ENCODE results near the gene PARD6B.

PARD6B gene

DNA sequence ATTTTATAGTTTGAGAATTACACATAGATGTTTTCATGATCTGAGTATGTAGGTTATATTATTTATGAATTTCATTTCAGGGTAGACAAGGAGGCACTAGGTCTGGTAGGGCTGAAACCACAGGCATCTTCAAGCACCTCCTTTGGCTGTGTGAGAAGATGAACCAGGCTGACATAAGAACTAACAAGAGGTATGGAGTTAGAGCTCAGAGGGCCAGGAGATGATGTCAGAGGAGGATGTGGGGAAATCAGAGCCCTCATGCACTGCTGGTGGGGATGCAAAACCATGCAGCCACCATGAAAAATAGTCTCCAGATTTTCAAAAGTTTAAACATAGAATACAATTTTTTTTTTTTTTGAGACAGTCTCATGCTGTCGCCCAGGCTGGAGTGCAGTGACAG, 26.4 kb upstream of the PARD6B start:
- Histone ChIP-seq H3K36me3 (ENCODE audit: insufficient read depth, low read length) (no peaks in the 10 kb centered on the region), H3K9me3 (ENCODE audit: insufficient read depth, low read depth, low read length) (no peaks in the 10 kb centered on the region), H3K4me3 (ENCODE audit: low read length, poor library complexity, severe bottlenecking) (no peak overlapping the region), H3K9me2 (replicated peaks; ENCODE audit: low read depth, low read length) (no peaks in the 10 kb centered on the region), H3K27me3 (ENCODE audit: insufficient read depth, low read length, poor library complexity, severe bottlenecking) (no peaks in the 10 kb centered on the region), H3K4me2 (ENCODE audit: low read depth, low read length, poor library complexity, severe bottlenecking) (no peak overlapping the region), H4K20me1 (ENCODE audit: insufficient read depth, low read length, poor library complexity, severe bottlenecking) (no peaks in the 10 kb centered on the region), H3F3A (ENCODE audit: low read depth) (no peaks in the 10 kb centered on the region), H3K79me2 (ENCODE audit: insufficient read depth, low read length) (no peaks in the 10 kb centered on the region), H3K9ac (ENCODE audit: low read depth, low read length, poor library complexity, severe bottlenecking) (no peak overlapping the region), H2AFZ (ENCODE audit: low read length) (no peak overlapping the region), H3K4me1 (ENCODE audit: insufficient read depth, low read length, poor library complexity, severe bottlenecking) (no peaks in the 10 kb centered on the region)
- TF ChIP-seq EZH2phosphoT487 (IDR thresholded peaks at IDR 0.05; ENCODE audit: borderline replicate concordance), result no peak
- TF ChIP-seq, protein P1, sequence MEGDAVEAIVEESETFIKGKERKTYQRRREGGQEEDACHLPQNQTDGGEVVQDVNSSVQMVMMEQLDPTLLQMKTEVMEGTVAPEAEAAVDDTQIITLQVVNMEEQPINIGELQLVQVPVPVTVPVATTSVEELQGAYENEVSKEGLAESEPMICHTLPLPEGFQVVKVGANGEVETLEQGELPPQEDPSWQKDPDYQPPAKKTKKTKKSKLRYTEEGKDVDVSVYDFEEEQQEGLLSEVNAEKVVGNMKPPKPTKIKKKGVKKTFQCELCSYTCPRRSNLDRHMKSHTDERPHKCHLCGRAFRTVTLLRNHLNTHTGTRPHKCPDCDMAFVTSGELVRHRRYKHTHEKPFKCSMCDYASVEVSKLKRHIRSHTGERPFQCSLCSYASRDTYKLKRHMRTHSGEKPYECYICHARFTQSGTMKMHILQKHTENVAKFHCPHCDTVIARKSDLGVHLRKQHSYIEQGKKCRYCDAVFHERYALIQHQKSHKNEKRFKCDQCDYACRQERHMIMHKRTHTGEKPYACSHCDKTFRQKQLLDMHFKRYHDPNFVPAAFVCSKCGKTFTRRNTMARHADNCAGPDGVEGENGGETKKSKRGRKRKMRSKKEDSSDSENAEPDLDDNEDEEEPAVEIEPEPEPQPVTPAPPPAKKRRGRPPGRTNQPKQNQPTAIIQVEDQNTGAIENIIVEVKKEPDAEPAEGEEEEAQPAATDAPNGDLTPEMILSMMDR (conservative IDR thresholded peaks at IDR 0.05; ENCODE audit: low read length), result no peak

DNA sequence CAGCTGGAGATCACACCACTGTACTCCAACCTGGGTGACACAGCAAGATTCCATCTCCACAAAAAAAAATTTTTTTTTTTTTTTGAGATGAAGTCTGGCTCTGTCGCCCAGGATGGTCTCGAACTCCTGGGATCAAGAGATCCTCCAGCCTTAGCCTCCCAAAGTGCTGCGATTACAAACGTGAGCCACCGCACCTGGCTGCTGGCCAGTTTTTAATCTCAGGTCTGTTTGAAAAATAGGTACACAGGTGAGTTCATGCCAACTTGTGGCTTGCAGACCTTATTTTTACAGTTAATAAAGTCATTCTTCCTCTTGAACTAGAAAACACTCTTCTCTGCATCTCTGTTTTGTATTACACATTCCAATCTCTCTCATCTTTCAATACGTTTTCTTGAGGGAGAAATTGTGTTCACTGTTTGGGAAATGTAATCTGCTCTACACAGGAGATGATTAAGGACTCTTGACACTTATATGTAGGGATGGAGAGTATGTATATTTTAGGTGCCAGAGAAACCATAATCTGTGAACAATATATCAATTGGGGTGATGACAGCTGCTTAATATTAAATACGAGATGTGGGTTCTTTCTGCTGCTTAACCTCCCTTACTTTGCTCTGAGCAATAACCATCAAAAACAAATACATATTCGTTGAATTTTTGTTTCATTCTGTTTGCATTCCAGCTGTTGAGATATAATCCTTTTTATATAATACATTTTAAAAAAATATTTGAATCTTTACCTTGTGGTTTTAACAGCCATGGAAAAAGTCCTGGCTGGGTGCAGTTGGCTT, 22.3 kb upstream of the PARD6B start:
- no peak for TF ChIP-seq EZH2phosphoT487 (IDR thresholded peaks at IDR 0.05; ENCODE audit: borderline replicate concordance)
- TF ChIP-seq, protein P1 (conservative IDR thresholded peaks at IDR 0.05; ENCODE audit: low read length), result no peak
- Histone ChIP-seq H4K20me1 (ENCODE audit: insufficient read depth, low read length, poor library complexity, severe bottlenecking) (no peaks in the 10 kb centered on the region), H3K36me3 (ENCODE audit: insufficient read depth, low read length) (no peaks in the 10 kb centered on the region), H3K9ac (ENCODE audit: low read depth, low read length, poor library complexity, severe bottlenecking) (no peak overlapping the region), H3K9me3 (ENCODE audit: insufficient read depth, low read depth, low read length) (no peaks in the 10 kb centered on the region), H3K4me2 (ENCODE audit: low read depth, low read length, poor library complexity, severe bottlenecking) (no peak overlapping the region), H3K9me2 (replicated peaks; ENCODE audit: low read depth, low read length) (no peaks in the 10 kb centered on the region), H3K4me1 (ENCODE audit: insufficient read depth, low read length, poor library complexity, severe bottlenecking) (no peaks in the 10 kb centered on the region), H3K4me3 (ENCODE audit: low read length, poor library complexity, severe bottlenecking) (no peak overlapping the region), H2AFZ (ENCODE audit: low read length) (no peak overlapping the region), H3K27me3 (ENCODE audit: insufficient read depth, low read length, poor library complexity, severe bottlenecking) (no peaks in the 10 kb centered on the region), H3F3A (ENCODE audit: low read depth) (no peaks in the 10 kb centered on the region), H3K79me2 (ENCODE audit: insufficient read depth, low read length) (no peaks in the 10 kb centered on the region)

DNA sequence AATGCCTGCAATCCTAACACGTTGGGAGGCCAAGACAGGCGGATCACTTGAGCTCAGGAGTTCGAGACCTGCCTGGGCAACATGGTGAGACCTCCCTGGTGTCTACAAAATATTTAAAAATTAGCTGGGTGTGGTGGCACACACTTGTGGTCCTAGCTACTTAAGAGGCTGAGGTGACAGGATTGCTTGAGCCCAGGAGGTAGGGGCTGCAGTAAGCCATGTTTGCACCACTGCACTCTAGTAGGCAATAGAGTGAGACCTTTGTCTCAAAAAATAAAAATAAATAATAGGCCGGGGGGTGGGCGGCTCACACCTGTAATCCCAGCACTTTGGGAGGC, 21.8 kb upstream of the PARD6B start:
- H3K4me1 ChIP-seq (ENCODE audit: insufficient read depth, low read length, poor library complexity, severe bottlenecking), result no peaks in the 10 kb centered on the region
- H3K79me2 ChIP-seq (ENCODE audit: insufficient read depth, low read length), result no peaks in the 10 kb centered on the region
- TF ChIP-seq, protein P1 (conservative IDR thresholded peaks at IDR 0.05; ENCODE audit: low read length), result no peak

More for the DNA sequence above, 21.8 kb upstream of the PARD6B start:
- Histone ChIP-seq H2AFZ (ENCODE audit: low read length) (no peak overlapping the region), H3K27me3 (ENCODE audit: insufficient read depth, low read length, poor library complexity, severe bottlenecking) (no peaks in the 10 kb centered on the region), H3K9me3 (ENCODE audit: insufficient read depth, low read depth, low read length) (no peaks in the 10 kb centered on the region), H3K9me2 (replicated peaks; ENCODE audit: low read depth, low read length) (no peaks in the 10 kb centered on the region), H3K36me3 (ENCODE audit: insufficient read depth, low read length) (no peaks in the 10 kb centered on the region), H4K20me1 (ENCODE audit: insufficient read depth, low read length, poor library complexity, severe bottlenecking) (no peaks in the 10 kb centered on the region), H3K4me3 (ENCODE audit: low read length, poor library complexity, severe bottlenecking) (no peak overlapping the region), H3K9ac (ENCODE audit: low read depth, low read length, poor library complexity, severe bottlenecking) (no peak overlapping the region), H3F3A (ENCODE audit: low read depth) (no peaks in the 10 kb centered on the region), H3K4me2 (ENCODE audit: low read depth, low read length, poor library complexity, severe bottlenecking) (no peak overlapping the region)

Measured in Loucy (cell line).